Stimulated activated CD4-positive, alpha-beta T cell treated with anti-CD3 and anti-CD28 coated beads, Interleukin-12 subunit alpha, Interleukin-12 subunit beta, amount 100 ng/mL, for 24 hours (primary cell): Measurements from ENCODE around the gene BCL2L12.
A peak's percentile ranks its signal among the peaks of the same experiment; 100 is the strongest.
"Not testable (repeated sequence)": the region's sequence is repeated elsewhere in the genome, so short reads cannot be mapped to it uniquely, and the experiment has no call there.

Experiments
- DNase-seq, 2 experiments: peaks; one replicate each; pipeline ENCODE4 v3.0.0-alpha.2; 2020; ENCODE audit warnings: low read depth in 2 of 2

BCL2L12 gene

GRCh38 chr19:49665351-49666119 is at the start of gene BCL2L12, which contains the start of gene IRF3:
BCL2L12 (plus strand) TSS chr19:49665933; CDS start chr19:49666693, 760 bp downstream.
IRF3 (minus strand) TSS chr19:49665857; CDS start chr19:49664838, 1,019 bp downstream.
- peak; percentile 98 to 100 for DNase-seq

- DNase-seq = no peak
These were observed 49.2 kb upstream of the BCL2L12 start for GRCh38 chr19:49616532-49616931.

GRCh38 chr19:49616945-49617344 is 48.8 kb upstream of the BCL2L12 start:
- DNase-seq = no peak

- DNase-seq = not testable (repeated sequence)
These were observed 47.9 kb upstream of the BCL2L12 start for GRCh38 chr19:49617860-49618259.

DNA sequence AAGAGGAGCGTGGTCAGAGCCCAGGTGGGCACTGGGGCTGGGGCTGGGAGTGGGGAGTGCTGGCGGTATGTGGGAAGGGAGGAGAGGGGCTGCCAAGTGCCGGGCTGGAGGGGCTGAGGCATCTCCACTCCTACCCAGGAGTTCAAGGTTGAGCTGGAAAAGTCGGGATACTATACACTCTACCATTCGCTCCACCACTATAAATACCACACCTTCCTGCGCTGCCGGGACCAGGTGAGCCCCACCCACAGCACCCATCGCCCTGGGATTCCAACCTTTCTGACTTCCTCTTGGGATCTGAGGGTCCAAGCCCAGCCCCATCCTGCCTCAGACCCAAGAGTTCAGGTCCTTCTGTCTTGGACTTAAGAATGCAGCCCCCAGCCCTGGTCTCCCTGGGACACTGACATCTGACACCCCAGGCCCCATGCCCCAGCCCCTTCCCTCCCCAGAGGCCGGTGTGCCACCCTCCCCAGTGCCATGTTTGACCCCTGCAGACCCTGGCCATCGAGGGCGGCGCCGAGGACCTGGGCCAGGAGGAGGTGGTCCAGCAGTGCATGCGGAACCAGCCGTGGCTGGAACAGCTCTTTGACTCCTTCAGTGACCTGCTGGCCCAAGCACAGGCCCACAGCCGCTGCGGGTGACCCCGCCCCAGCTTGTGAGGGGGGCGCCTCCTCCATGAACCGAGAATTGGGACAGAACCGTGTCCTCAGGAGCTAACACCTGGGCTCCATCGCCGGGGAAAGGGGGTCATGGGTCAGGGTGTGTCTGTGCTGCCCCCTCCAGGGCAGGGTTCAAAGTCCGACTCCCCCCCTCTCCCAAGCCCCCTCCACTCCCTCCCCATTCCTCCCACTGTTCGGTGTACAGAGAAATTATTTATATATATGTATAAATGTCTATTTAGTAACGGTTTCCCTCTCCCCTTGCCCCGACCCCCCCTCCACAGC is 40.5 kb upstream of the BCL2L12 start:
- DNase-seq = no peak

GRCh38 chr19:49626226-49626625 is 39.5 kb upstream of the BCL2L12 start:
- DNase-seq = no peak

DNA sequence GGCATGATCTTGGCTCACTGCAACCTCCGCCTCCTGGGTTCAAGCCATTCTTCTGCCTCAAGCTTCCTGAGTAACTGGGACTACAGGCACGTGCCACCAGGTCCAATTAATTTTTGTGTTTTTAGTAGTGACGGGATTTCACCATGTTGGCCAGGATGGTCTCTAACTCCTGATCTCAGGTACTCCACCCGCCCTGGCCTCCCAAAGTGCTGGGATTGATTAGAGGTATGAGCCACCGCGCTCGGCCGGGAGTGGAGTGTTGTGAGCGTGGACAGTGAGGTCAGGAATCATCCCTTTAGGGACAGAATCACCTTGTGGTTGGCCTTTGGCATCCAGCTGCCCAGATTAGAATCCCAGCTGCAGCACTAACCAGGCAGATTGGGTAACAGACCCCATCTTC is 36.1 kb upstream of the BCL2L12 start:
- DNase-seq = no peak

DNA sequence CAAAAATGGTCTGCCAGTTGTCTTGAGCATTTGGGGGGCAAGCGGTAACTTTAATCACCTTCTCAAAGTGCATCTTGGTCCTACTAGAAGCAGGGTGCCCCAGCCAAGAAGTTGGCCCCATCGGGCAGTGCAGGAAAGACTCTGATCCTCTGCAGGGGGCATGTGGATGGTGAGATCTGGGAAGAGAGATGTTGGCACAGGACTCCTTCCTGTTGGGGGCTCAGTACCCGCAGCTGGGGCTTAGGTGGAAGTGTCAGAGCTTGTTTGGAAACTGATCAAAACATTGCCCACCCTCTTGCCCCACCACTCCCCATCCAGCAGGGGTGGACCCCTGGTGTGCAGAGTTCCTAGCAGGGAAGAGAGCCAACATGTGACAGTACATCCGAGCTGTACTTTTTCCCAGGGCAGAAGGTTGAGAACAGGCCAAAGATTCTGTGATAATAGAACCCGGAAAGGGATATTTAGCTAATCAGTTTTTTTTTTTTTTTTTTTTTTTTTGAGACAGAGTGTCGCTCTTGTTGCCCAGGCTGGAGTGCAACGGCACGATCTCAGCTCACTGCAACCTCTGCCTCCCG is 34.6 kb upstream of the BCL2L12 start:
- DNase-seq = no peak

DNA sequence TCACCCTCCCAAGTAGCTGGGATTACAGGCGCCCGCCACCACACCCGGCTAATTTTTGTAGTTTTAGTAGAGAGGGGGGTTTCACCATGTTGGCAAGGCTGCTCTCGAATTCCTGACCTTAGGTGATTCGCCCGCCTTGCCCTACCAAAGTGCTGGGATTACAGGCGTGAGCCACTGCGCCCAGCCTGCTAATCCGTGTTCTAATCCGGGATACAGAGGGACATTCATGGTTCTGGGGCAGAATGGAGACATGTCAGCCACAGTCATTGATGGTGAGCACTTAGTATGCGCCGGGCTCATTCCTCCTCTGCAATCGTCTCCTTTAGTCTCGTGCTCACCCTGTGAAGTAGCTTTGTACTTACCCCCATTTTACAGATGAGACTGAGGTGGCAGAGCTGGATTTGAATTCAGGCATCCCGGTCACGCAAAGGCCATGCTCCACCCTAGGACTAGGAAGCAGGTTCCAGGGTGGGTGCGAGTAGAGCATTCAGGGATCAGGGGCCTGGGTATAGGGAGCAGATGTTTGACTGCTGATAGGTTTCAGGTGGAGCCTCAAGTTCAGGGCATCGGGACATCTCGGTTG is 34.0 kb upstream of the BCL2L12 start:
- DNase-seq = no peak

- DNase-seq = no peak
These were observed 33.2 kb upstream of the BCL2L12 start for GRCh38 chr19:49632576-49632975.

GRCh38 chr19:49633273-49633672 is 32.5 kb upstream of the BCL2L12 start:
- DNase-seq = not testable (repeated sequence)

GRCh38 chr19:49635530-49636232 is 30.1 kb upstream of the BCL2L12 start:
- DNase-seq = no peak

DNA sequence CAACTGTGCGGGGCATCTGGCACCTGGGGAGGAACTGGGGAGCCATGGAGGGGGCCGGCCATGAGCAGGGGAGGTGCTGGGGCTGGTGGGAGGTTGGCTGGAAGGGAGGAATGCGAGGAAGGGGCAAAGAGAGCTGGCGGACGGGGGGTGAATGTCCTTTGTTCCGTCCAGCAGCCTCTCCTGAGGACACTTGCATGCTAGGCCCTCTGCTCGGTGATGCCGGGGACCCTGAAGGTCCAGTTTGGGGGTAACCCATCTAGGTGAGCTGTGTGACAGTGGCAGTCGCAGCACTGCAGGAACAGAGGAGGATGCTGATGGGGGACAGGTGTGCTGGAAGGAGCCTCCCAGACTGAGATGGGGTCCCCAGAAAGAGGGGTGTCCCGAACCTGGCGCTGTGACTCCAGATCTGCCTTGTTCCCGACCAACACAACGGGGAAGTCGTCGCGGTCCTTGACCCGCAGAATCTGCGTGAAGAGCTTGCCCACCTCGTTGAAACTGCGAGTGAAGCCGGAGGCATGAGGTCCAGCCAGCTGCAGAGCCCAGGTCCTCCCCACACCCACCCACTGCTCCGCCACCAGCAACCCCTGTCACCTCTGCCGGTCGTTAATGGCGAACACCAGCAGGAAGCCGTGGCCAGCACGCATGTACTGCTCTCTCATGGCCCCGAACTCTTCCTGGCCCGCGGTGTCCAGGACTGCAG is 29.4 kb upstream of the BCL2L12 start:
- no peak for DNase-seq

GRCh38 chr19:49637821-49638738 is 27.7 kb upstream of the BCL2L12 start:
- DNase-seq = no peak

DNA sequence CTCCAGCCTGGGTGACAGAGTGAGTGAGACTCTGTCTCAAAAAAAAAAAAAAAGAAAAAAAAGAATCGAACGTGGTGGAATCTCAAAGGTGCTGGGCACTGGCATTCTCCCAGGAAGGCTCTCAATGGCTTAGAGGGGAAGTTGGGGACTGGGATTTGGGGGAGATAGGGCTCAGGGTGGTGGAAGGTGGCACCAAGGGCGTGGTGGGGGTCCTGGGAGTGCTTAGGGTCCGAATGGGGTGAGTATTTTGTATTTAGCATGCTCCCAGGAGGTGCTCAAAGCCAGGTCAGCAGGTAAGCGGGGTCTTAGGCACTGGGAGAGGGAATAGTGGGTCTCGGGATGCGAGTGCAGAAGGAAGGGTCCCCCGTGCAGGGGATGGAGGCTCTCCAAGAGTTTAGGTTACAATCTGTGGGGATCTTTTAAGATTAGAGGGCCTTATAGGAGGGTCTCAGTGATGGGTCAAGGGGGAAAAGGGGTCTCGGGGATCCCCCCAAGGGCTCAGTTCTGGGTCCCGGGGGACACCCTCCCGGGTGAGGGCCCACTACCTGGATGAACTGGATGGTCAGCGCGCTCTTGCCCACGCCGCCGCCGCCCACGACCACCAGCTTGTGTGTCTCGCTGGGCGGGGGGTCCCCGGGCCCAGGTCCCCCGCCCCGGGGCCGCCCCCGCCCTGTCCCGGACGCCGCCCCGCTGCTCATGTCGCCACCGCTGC is 26.2 kb upstream of the BCL2L12 start:
- DNase-seq = no peak

DNA sequence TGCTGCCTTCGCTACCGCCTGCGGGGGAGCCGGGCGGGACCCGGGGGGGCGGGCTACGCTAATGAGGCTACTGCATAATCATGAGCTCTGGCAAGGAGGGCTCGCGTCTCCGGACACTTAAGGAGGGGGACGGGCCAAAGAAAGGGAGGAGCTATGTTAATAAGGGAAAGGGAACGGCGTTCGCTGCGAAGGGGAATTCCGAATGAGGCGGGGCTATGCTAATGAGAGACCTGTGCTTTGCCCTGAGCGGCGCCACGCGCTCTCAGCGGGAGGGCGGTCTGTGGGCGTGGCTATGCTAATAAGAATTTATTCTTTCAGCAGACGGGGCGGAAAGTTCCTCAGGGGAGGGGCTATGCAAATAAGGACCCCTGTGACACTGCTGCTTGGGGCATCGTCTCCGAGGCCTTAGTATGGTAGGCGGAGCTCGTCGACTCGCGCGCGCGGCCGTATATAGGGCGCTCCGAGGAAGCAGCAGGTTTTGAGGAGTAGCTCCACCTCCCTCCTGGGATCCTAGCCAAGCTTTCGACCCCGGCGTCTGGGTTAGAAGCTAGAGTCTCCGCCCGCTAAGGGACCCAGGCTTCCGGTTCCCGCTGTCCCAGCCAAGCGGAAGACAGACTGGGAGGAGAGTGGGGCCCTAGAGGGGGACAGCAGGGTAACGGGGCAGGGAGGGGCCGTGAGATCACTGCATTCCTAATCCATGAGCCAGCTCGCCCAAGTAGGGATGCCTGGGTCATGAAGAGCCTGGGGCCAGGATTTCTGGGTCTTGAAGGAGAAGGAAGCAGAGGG is 25.4 kb upstream of the BCL2L12 start, which contains the start of gene RRAS:
Gene RRAS (minus strand): TSS at position 31 of the 786 bp plus-strand sequence. CDS start 45 bp downstream, outside the sequence.
- DNase-seq = peak; percentile 100

DNA sequence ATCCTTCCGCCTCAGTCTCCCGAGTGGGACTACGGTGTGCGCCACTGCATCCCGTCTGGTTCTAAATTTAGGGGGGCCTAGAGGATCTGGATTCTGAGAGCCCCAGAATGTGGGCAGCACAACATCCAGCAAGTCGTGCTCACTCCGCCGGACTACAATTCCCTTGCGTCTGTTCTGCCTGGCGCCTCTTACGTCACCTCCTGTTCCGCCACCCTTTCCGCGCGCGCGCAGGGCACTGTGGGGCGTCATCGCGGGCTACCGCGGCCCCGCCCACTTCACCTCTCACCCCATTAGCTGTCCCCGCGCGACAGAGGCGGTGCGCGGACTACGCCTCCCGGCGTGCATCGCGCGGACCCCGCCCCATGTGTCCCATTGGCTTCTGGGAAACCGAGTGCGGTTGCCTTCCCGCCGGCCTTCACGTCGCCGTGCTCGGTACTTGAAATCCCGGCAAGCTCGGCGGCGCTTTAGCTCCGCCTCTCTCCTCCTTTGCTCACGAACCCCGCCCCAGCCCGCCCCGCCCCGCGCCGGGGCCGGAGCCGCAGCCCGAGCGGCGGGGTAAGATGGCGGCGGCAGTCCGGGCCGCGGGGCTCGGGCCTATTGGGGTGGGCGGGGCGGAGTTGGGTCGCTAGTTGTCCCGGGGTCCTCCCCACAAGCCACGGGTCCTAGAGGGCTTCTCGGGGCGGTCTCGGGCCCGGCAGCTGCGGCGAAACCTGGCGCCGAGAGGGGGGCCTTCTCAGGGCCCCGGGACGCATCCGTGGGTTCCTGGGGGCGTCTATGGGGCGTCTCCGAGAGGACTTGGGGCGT is 23.8 kb upstream of the BCL2L12 start, which contains the start of gene SCAF1:
Gene SCAF1 (plus strand): TSS at position 522 of the 804 bp plus-strand sequence. CDS start 2,818 bp downstream, outside the sequence.
- peak; percentile 97 to 98 for DNase-seq
